GM06990 (cell line): Measurements from ENCODE around the gene MAP1B.

Experiments
- DNase-seq: peaks from one replicate; pipeline ENCODE4 v3.0.0-alpha.2; 2011; ENCODE audit not compliant: insufficient read length; ENCODE audit errors: extremely low read depth
- H3K27me3 ChIP-seq: replicated peaks from 2 replicates; pipeline ENCODE4 v1.6.0; 2011; ENCODE audit warnings: low read length; ENCODE audit not compliant: control insufficient read depth, insufficient read depth
- H3K36me3 ChIP-seq: 2 replicates; pipeline ENCODE4 v1.5.1; 2011; ENCODE audit warnings: low read length; ENCODE audit not compliant: control insufficient read depth, insufficient read depth
- H3K4me3 ChIP-seq: replicated peaks from 2 replicates; pipeline ENCODE4 v1.5.1; 2011; ENCODE audit warnings: low read depth, mild to moderate bottlenecking, control low read depth, low read length
- CTCF ChIP-seq: IDR thresholded peaks from 2 replicates; pipeline ENCODE4 v1.5.1; 2011; ENCODE audit warnings: low read length, control low read depth, mild to moderate bottlenecking, inconsistent platforms; ENCODE audit not compliant: insufficient read depth, poor library complexity, severe bottlenecking

MAP1B gene

GRCh38 chr5:72235725-72236124 is 128.4 kb downstream of the MAP1B start:
- TF ChIP-seq CTCF: no peak
- H3K36me3 ChIP-seq: peaks cover 4% of the 10 kb centered on the region

GRCh38 chr5:72237415-72237814 is 130.1 kb downstream of the MAP1B start:
- no peak for TF ChIP-seq CTCF
- Histone ChIP-seq H3K27me3 (no peaks in the 10 kb centered on the region), H3K4me3 (no peak overlapping the region), H3K36me3 (no peaks in the 10 kb centered on the region; the same call in none of the 2 replicates)
- no peak for DNase-seq

More at GRCh38 chr5:72235725-72236124, 128.4 kb downstream of the MAP1B start:
- DNase-seq: no peak
- Histone ChIP-seq H3K4me3 (no peak overlapping the region), H3K27me3 (no peaks in the 10 kb centered on the region)

- Histone ChIP-seq H3K4me3 (no peak overlapping the region), H3K27me3 (no peaks in the 10 kb centered on the region), H3K36me3 (no peaks in the 10 kb centered on the region; the same call in none of the 2 replicates)
- no peak for TF ChIP-seq CTCF
- no peak for DNase-seq
Measured at GRCh38 chr5:72237879-72238278, 130.6 kb downstream of the MAP1B start.

GRCh38 chr5:72238712-72239445 is 131.6 kb downstream of the MAP1B start:
- Histone ChIP-seq H3K36me3 (no peaks in the 10 kb centered on the region; the same call in none of the 2 replicates), H3K4me3 (no peak overlapping the region), H3K27me3 (no peaks in the 10 kb centered on the region)
- no peak for TF ChIP-seq CTCF
- DNase-seq: no peak

- no peaks in the 10 kb centered on the region; the same call in 1 of the 2 replicates for H3K36me3 ChIP-seq
- no peaks in the 10 kb centered on the region for H3K27me3 ChIP-seq
- TF ChIP-seq CTCF: no peak
- no peak for DNase-seq
- H3K4me3 ChIP-seq: no peak overlapping the region
Measured at GRCh38 chr5:72241346-72242003, 134.2 kb downstream of the MAP1B start.
